HepG2 (cell line): ENCODE measurements around the gene TBX15. TPM values are rescaled to one million over a fixed set of nuclear protein-coding genes. Genes with fewer than 3 reads are reported as not detected.

Source experiments
- ATAC-seq: fragments of 200-7000 bp; cut with Tn5 transposase; 3 replicates; pipeline ENCODE4 v1.9.1; 2020; ENCODE audit warnings: mild to moderate bottlenecking, moderate library complexity
- BruUV-seq: library from RNA; stranded (reverse); fragments of 400-500 nt; replicated peaks from 2 replicates; lab custom pipeline; 2021; lab: Mats Ljungman, UMichigan
- CTCF ChIA-PET: fragments of 300-600 bp; formaldehyde crosslinking; extraction: SDS; loops from one replicate; lab custom pipeline; 2021; ENCODE audit warnings: low total read pairs, inconsistent platforms, low intra/inter-chr PET ratio; lab: Yijun Ruan, JAX
- POLR2A ChIA-PET: fragments of 350-600 bp; sonication (Branson Sonifier 250); formaldehyde crosslinking; loops from one replicate; lab custom pipeline; 2020; ENCODE audit warnings: antibody characterized with exemption, inconsistent platforms; lab: Yijun Ruan, JAX
- DNase-seq: peaks from one replicate; pipeline ENCODE4 v3.0.0-alpha.2; 2015; ENCODE audit warnings: low spot score
- FAIRE-seq: peaks from 3 replicates; lab custom pipeline; 2011; peaks lifted over from hg19 to GRCh38; lab: Jason Lieb, UNC
- H2AFZ ChIP-seq: one replicate; pipeline ENCODE4 v1.6.1; 2011; ENCODE audit warnings: low read length, inconsistent platforms
- H3K27ac ChIP-seq: fragments of 300-600 bp; 3 replicates; pipeline ENCODE4 v1.8.0; 2011; ENCODE audit warnings: mixed run types, mild to moderate bottlenecking, mixed read lengths, low read length, inconsistent platforms; ENCODE audit not compliant: insufficient read depth; ENCODE audit errors: extremely low read length
- H3K27me3 ChIP-seq, 2 experiments: fragments of 200-600 bp in 1 of 2; 2 replicates in 1 of 2; 3 replicates in 1 of 2; pipeline versions ENCODE4 v1.6.0 to v1.8.0; 2011; ENCODE audit warnings: low read length in 2 of 2, mild to moderate bottlenecking in 2 of 2, moderate library complexity in 2 of 2, inconsistent platforms in 1 of 2; ENCODE audit not compliant: insufficient read depth in 2 of 2, control insufficient read depth in 1 of 2
- H3K36me3 ChIP-seq, 2 experiments: fragments of 200-600 bp in 1 of 2; replicated peaks in 1 of 2; 2 replicates in 1 of 2; 3 replicates in 1 of 2; pipeline versions ENCODE4 v1.5.1 to v1.8.0; 2011; ENCODE audit warnings: low read length in 2 of 2, inconsistent platforms in 1 of 2; ENCODE audit not compliant: insufficient read depth in 2 of 2, control insufficient read depth in 1 of 2
- H3K4me1 ChIP-seq: 2 replicates; pipeline ENCODE4 v1.5.1; 2012; ENCODE audit warnings: low read length, inconsistent platforms; ENCODE audit not compliant: insufficient read depth
- H3K4me2 ChIP-seq: 2 replicates; pipeline ENCODE4 v1.6.0; 2011; ENCODE audit warnings: low read depth, low read length, inconsistent platforms
- H3K4me3 ChIP-seq, 3 experiments: fragments of 200-600 bp in 1 of 3; sonication (generic), shearing (Covaris generic) in 1 of 3; replicated peaks in 1 of 3; 2 replicates each; pipeline ENCODE4 v1.5.1; 2011 to 2016; ENCODE audit warnings: low read length in 3 of 3, inconsistent platforms in 2 of 3, low read depth in 2 of 3, mild to moderate bottlenecking in 2 of 3, control low read depth in 1 of 3, mixed read lengths in 1 of 3; ENCODE audit not compliant: insufficient read depth in 1 of 3
- H3K79me2 ChIP-seq: one replicate; pipeline ENCODE4 v1.6.1; 2011; ENCODE audit warnings: low read length, inconsistent platforms; ENCODE audit not compliant: insufficient read depth
- H3K9ac ChIP-seq: 2 replicates; pipeline ENCODE4 v1.6.0; 2011; ENCODE audit warnings: mild to moderate bottlenecking, low read depth, low read length, inconsistent platforms; ENCODE audit not compliant: insufficient read depth
- H3K9me3 ChIP-seq: 2 replicates; pipeline ENCODE4 v1.5.1; 2012; ENCODE audit warnings: mild to moderate bottlenecking, low read length
- H4K20me1 ChIP-seq: 2 replicates; pipeline ENCODE4 v1.6.0; 2011; ENCODE audit warnings: inconsistent platforms, mild to moderate bottlenecking, low read length, moderate library complexity; ENCODE audit not compliant: insufficient read depth
- ETV6 ChIP-seq: sonication (generic); formaldehyde crosslinking; conservative IDR thresholded peaks from 2 replicates; pipeline ENCODE4 v1.4.0; 2020; ENCODE audit warnings: missing genetic modification reagents
- HES4 ChIP-seq: sonication (generic); formaldehyde crosslinking; IDR thresholded peaks from 2 replicates; pipeline ENCODE4 v1.9.0; 2021; ENCODE audit warnings: mild to moderate bottlenecking, missing genetic modification reagents, borderline replicate concordance
- MAFG ChIP-seq: sonication (generic); formaldehyde crosslinking; IDR thresholded peaks from 2 replicates; pipeline ENCODE4 v1.5.1; 2020; ENCODE audit warnings: mild to moderate bottlenecking, missing genetic modification reagents
- NAIF1 ChIP-seq: sonication (generic); formaldehyde crosslinking; IDR thresholded peaks from 2 replicates; pipeline ENCODE4 v1.5.0; 2020; ENCODE audit warnings: mild to moderate bottlenecking, missing genetic modification reagents, borderline replicate concordance
- NR2C2 ChIP-seq: sonication (generic); formaldehyde crosslinking; IDR thresholded peaks from 2 replicates; pipeline ENCODE4 v1.4.0; 2020; ENCODE audit warnings: missing genetic modification reagents, mild to moderate bottlenecking, moderate library complexity, borderline replicate concordance
- RBAK ChIP-seq: sonication (generic); formaldehyde crosslinking; IDR thresholded peaks from 2 replicates; pipeline ENCODE4 v1.5.1; 2020; ENCODE audit warnings: mild to moderate bottlenecking, missing genetic modification reagents
- RXRB ChIP-seq: IDR thresholded peaks from 2 replicates; pipeline ENCODE4 v1.6.1; 2016; ENCODE audit warnings: borderline replicate concordance, missing genetic modification reagents, missing compliant biosample characterization
- ZKSCAN5 ChIP-seq: sonication (generic); formaldehyde crosslinking; IDR thresholded peaks from 2 replicates; pipeline ENCODE4 v1.5.1; 2020; ENCODE audit warnings: mild to moderate bottlenecking, missing genetic modification reagents
- ZNF253 ChIP-seq: sonication (generic); formaldehyde crosslinking; IDR thresholded peaks from 2 replicates; pipeline ENCODE4 v1.8.0; 2022; ENCODE audit warnings: mild to moderate bottlenecking, missing genetic modification reagents, borderline replicate concordance
- ZNF749 ChIP-seq: sonication (generic); formaldehyde crosslinking; IDR thresholded peaks from 2 replicates; pipeline ENCODE4 v1.8.0; 2022; ENCODE audit warnings: mild to moderate bottlenecking, missing genetic modification reagents, moderate library complexity, borderline replicate concordance
- ZSCAN9 ChIP-seq: IDR thresholded peaks from 2 replicates; pipeline ENCODE4 v1.6.1; 2016; ENCODE audit warnings: borderline replicate concordance
- WGBS: methylation state at CpG from one replicate; pipeline ENCODE4 v1.1.6; 2017; ENCODE audit warnings: low lambda C conversion rate; 5-methylcytosine and 5-hydroxymethylcytosine counted together
- in situ Hi-C: cut with HindIII; loops from 2 replicates; pipeline ENCODE4 v1.10.0; 2017; ENCODE audit warnings: low pct_unique_long_range_greater_than_20kb; ENCODE audit not compliant: extremely low pct_ligation_motif_present
- intact Hi-C: fragments of 100-400 bp; cut with micrococcal nuclease; formaldehyde crosslinking; loops from one replicate; pipeline ENCODE4 v1.10.0; 2022; ENCODE audit not compliant: unreplicated experiment
- polyA plus RNA-seq, 8 experiments: library from polyadenylated mRNA; depleted of rRNA in 3 of 8; stranded (reverse) in 7 of 8; unstranded in 1 of 8; fragments of >200 nt; fragmentation: Illumina TruSeq in 4 of 8; extraction: Trizol in 4 of 8; gene quantifications; 2 replicates each; pipeline versions ENCODE4 v1.2.1 to v1.2.3, GENCODE V29; 2011 to 2016; ENCODE audit warnings: low read depth in 4 of 8, missing spikeins in 1 of 8, mixed read lengths in 1 of 8; ENCODE audit not compliant: insufficient read depth in 1 of 8
- total RNA-seq, 5 experiments: library from RNA; depleted of rRNA; stranded (reverse); fragments of >200 nt; fragmentation: Illumina TruSeq; extraction: Trizol; gene quantifications; 2 replicates each; pipeline ENCODE4 v1.2.3, GENCODE V29; 2016; ENCODE audit warnings: low read depth in 1 of 5
- TF ChIP-seq, protein P1 (sequence below): sonication (generic); formaldehyde crosslinking; IDR thresholded peaks from 2 replicates; pipeline ENCODE4 v1.5.0; 2020; ENCODE audit warnings: mild to moderate bottlenecking, missing genetic modification reagents, moderate library complexity
- TF ChIP-seq, protein P2 (sequence below): IDR thresholded peaks from 2 replicates; pipeline ENCODE4 v1.6.1; 2016; ENCODE audit warnings: mild to moderate bottlenecking, missing biosample characterization, missing genetic modification reagents
- TF ChIP-seq, protein P3 (sequence below): sonication (generic); formaldehyde crosslinking; IDR thresholded peaks from 2 replicates; pipeline ENCODE4 v1.8.0; 2022; ENCODE audit warnings: mild to moderate bottlenecking, missing genetic modification reagents, moderate library complexity
- TF ChIP-seq, protein P4 (sequence below): sonication (generic); formaldehyde crosslinking; conservative IDR thresholded peaks from 2 replicates; pipeline ENCODE4 v1.5.0; 2020; ENCODE audit warnings: missing genetic modification reagents

TBX15 gene
- total and polyA plus RNA-seq, 2 of the 13 experiments (the other 11 are each of a cell fraction or from before 2014, with no cell fraction given), result 0.42 to 1.9 TPM

DNA sequence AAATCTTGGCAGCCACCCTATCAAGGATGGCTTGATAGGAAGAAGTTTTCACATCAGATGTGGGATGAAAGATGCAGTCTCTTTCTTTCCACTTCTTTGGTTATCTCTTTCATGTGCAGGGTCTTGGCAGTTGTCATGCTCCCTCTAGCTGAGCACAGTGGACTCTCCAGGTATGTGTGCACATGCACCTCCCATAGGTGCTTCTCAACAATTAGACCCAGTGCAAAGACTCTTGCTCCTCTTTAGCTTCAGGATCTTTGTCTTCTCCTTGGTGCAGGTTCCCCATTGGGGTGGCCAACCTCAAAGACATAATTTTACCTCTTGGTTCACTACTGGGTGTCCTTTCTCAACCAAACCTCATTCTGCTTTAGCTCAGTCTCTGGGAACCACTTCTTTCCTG is 80.7 kb downstream of the TBX15 start:
- H3K4me2 ChIP-seq, result no peak overlapping the region
- intact Hi-C loops (no loop called here), in situ Hi-C loops (no loop called here)
- no peaks in the 10 kb centered on the region for H3K9me3 ChIP-seq
- no peak overlapping the region for H2AFZ ChIP-seq
- no peaks in the 10 kb centered on the region for H3K27me3 ChIP-seq
- no peak overlapping the region for H3K9ac ChIP-seq
- H3K79me2 ChIP-seq, result no peaks in the 10 kb centered on the region
- no peak overlapping the region for H3K27ac ChIP-seq
- BruUV-seq, result no TSS peak
- POLR2A ChIA-PET, result interaction anchor here (1.1 kb wide), 1 partner anchor 10 kb away, joined by 3 read pairs; no protein-coding TSS in a partner anchor
- no peak overlapping the region for H3K4me3 ChIP-seq
- FAIRE-seq, result no peak
- DNase-seq, result no peak
- peaks cover 3% of the 10 kb centered on the region; the same call in 1 of the 2 replicates for H3K4me1 ChIP-seq
- no peak for TF ChIP-seq ZNF749 (CRISPR knock-in tag)
- no peak for TF ChIP-seq ZSCAN9 (CRISPR knock-in tag)
- TF ChIP-seq, protein P1, sequence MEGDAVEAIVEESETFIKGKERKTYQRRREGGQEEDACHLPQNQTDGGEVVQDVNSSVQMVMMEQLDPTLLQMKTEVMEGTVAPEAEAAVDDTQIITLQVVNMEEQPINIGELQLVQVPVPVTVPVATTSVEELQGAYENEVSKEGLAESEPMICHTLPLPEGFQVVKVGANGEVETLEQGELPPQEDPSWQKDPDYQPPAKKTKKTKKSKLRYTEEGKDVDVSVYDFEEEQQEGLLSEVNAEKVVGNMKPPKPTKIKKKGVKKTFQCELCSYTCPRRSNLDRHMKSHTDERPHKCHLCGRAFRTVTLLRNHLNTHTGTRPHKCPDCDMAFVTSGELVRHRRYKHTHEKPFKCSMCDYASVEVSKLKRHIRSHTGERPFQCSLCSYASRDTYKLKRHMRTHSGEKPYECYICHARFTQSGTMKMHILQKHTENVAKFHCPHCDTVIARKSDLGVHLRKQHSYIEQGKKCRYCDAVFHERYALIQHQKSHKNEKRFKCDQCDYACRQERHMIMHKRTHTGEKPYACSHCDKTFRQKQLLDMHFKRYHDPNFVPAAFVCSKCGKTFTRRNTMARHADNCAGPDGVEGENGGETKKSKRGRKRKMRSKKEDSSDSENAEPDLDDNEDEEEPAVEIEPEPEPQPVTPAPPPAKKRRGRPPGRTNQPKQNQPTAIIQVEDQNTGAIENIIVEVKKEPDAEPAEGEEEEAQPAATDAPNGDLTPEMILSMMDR, result peak; percentile 29; the same call in 1 of the 2 replicates
- TF ChIP-seq RXRB, result no peak
- TF ChIP-seq MAFG (CRISPR knock-in tag), result no peak
- TF ChIP-seq, protein P2, sequence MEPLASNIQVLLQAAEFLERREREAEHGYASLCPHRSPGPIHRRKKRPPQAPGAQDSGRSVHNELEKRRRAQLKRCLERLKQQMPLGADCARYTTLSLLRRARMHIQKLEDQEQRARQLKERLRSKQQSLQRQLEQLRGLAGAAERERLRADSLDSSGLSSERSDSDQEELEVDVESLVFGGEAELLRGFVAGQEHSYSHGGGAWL, result no peak
- H3K36me3 ChIP-seq, result no peaks in the 10 kb centered on the region; a peak in 1 of 5 replicates
- ATAC-seq, result peak; percentile 71
- H4K20me1 ChIP-seq, result no peaks in the 10 kb centered on the region
- CTCF ChIA-PET, result no interaction called here

DNA sequence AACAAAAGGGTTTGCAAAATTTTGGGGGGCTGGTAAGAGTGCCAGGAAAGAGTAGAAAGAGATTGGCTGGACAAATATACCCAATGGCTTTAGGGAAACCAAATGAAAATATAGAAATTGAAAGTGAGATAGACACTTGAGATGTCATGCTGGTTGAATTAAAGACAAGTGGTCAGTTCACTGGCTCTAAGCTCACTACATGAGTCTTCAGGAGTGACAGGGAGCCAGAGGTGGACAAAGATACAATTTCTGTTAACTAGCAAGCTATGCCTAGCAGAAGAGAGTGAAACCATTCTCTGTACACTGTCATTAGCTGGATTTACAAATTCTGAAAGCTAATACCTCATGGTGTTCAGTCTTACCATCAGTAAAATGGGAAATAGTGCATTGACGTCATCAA is 82.5 kb downstream of the TBX15 start:
- in situ Hi-C loops, result no loop called here
- intact Hi-C loops, result no loop called here
- POLR2A ChIA-PET, result no interaction called here
- no peak overlapping the region for H3K4me2 ChIP-seq
- H3K9me3 ChIP-seq, result no peaks in the 10 kb centered on the region
- H3K4me3 ChIP-seq, result no peak overlapping the region
- H3K9ac ChIP-seq, result no peak overlapping the region
- H3K79me2 ChIP-seq, result no peaks in the 10 kb centered on the region
- H3K27ac ChIP-seq, result no peak overlapping the region
- no peak overlapping the region for H2AFZ ChIP-seq
- CTCF ChIA-PET, result no interaction called here
- no peaks in the 10 kb centered on the region; the same call in 1 of the 2 replicates for H3K4me1 ChIP-seq
- H3K36me3 ChIP-seq, result no peaks in the 10 kb centered on the region
- no TSS peak for BruUV-seq
- H3K27me3 ChIP-seq, result no peaks in the 10 kb centered on the region
- ATAC-seq (no peak), DNase-seq (no peak), FAIRE-seq (no peak)
- WGBS, result 95% methylated on average over 1 of the region's 1 CpG
- no peaks in the 10 kb centered on the region for H4K20me1 ChIP-seq
- TF ChIP-seq NR2C2 (CRISPR knock-in tag) (no peak), RBAK (CRISPR knock-in tag) (no peak), ZNF253 (CRISPR knock-in tag) (no peak), ZKSCAN5 (CRISPR knock-in tag) (no peak), HES4 (CRISPR knock-in tag) (no peak), NAIF1 (CRISPR knock-in tag) (no peak), ETV6 (CRISPR knock-in tag) (no peak)
- TF ChIP-seq, protein P3, sequence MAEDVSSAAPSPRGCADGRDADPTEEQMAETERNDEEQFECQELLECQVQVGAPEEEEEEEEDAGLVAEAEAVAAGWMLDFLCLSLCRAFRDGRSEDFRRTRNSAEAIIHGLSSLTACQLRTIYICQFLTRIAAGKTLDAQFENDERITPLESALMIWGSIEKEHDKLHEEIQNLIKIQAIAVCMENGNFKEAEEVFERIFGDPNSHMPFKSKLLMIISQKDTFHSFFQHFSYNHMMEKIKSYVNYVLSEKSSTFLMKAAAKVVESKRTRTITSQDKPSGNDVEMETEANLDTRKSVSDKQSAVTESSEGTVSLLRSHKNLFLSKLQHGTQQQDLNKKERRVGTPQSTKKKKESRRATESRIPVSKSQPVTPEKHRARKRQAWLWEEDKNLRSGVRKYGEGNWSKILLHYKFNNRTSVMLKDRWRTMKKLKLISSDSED (CRISPR knock-in tag), result no peak
- TF ChIP-seq, protein P4, sequence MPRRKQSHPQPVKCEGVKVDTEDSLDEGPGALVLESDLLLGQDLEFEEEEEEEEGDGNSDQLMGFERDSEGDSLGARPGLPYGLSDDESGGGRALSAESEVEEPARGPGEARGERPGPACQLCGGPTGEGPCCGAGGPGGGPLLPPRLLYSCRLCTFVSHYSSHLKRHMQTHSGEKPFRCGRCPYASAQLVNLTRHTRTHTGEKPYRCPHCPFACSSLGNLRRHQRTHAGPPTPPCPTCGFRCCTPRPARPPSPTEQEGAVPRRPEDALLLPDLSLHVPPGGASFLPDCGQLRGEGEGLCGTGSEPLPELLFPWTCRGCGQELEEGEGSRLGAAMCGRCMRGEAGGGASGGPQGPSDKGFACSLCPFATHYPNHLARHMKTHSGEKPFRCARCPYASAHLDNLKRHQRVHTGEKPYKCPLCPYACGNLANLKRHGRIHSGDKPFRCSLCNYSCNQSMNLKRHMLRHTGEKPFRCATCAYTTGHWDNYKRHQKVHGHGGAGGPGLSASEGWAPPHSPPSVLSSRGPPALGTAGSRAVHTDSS (CRISPR knock-in tag), result no peak
